Hindlimb muscle (tissue), 1 donor: ENCODE results near the gene SAPCD2. TPM values are rescaled to one million over a fixed set of nuclear protein-coding genes. Genes with fewer than 3 reads are reported as not detected.
"Not testable (repeated sequence)": the region's sequence is repeated elsewhere in the genome, so short reads cannot be mapped to it uniquely, and the experiment has no call there.

Experiments
- DNase-seq: peaks from one replicate; pipeline ENCODE4 v3.0.0-alpha.2; 2013
- polyA plus RNA-seq: library from polyadenylated mRNA; unstranded; fragments of 120-200 nt; gene quantifications from one replicate; pipeline ENCODE4 v1.2.1, GENCODE V29; 2013; ENCODE audit not compliant: insufficient read length

Gene SAPCD2
- polyA plus RNA-seq, 1 donor, result 3.9 TPM

GRCh38 chr9:137064027-137064879, 6.1 kb downstream of the SAPCD2 start:
- peak; percentile 63 for DNase-seq

GRCh38 chr9:137063311-137064026, 6.9 kb downstream of the SAPCD2 start:
- no peak for DNase-seq

- DNase-seq, result not testable (repeated sequence)
Measured at GRCh38 chr9:137062798-137063197, 7.6 kb downstream of the SAPCD2 start.

- DNase-seq, result no peak
Measured at GRCh38 chr9:137062384-137062783, 8.0 kb downstream of the SAPCD2 start.

GRCh38 chr9:137058521-137059234, 11.7 kb downstream of the SAPCD2 start:
- DNase-seq, result no peak

- DNase-seq, result no peak
Measured at GRCh38 chr9:137057545-137057944, 12.8 kb downstream of the SAPCD2 start.

GRCh38 chr9:137056739-137057415, 13.5 kb downstream of the SAPCD2 start:
- no peak for DNase-seq

GRCh38 chr9:137055385-137056364, 14.7 kb downstream of the SAPCD2 start:
- peak; percentile 83 for DNase-seq

- DNase-seq, result no peak
Measured at GRCh38 chr9:137054932-137055384, 15.4 kb downstream of the SAPCD2 start.

GRCh38 chr9:137053944-137054931, 16.1 kb downstream of the SAPCD2 start, which contains the start of gene ENTPD2:
Gene ENTPD2 (minus strand): TSS chr9:137054061. CDS start chr9:137053997, 64 bp downstream.
- DNase-seq, result no peak

GRCh38 chr9:137052998-137053943, 17.1 kb downstream of the SAPCD2 start:
- DNase-seq, result no peak

GRCh38 chr9:137052293-137052692, 18.1 kb downstream of the SAPCD2 start:
- no peak for DNase-seq

GRCh38 chr9:137051145-137051724, 19.1 kb downstream of the SAPCD2 start:
- DNase-seq, result no peak

- DNase-seq, result no peak
Measured at GRCh38 chr9:137050570-137050969, 19.8 kb downstream of the SAPCD2 start.

- peak; percentile 54 for DNase-seq
Measured at GRCh38 chr9:137049544-137050449, 20.6 kb downstream of the SAPCD2 start.

- DNase-seq, result no peak
Measured at GRCh38 chr9:137048655-137049543, 21.5 kb downstream of the SAPCD2 start.
